Muscle of leg (tissue), 11 donors: ENCODE measurements around the gene ARFGAP1. TPM values are rescaled to one million over a fixed set of nuclear protein-coding genes. Genes with fewer than 3 reads are reported as not detected.

Experiments used
- DNase-seq: peaks from one replicate; pipeline ENCODE4 v3.0.0; 2013
- H3K27ac ChIP-seq: one replicate; pipeline ENCODE4 v1.5.1; 2013; ENCODE audit warnings: mild to moderate bottlenecking, low read length, control low read depth
- H3K27me3 ChIP-seq: one replicate; pipeline ENCODE4 v1.6.1; 2013; ENCODE audit warnings: low read length; ENCODE audit not compliant: control insufficient read depth, insufficient read depth
- H3K36me3 ChIP-seq: one replicate; pipeline ENCODE4 v1.6.1; 2013; ENCODE audit warnings: low read length; ENCODE audit not compliant: control insufficient read depth, insufficient read depth
- H3K4me1 ChIP-seq: one replicate; pipeline ENCODE4 v1.6.1; 2013; ENCODE audit warnings: low read length; ENCODE audit not compliant: control insufficient read depth, insufficient read depth
- H3K4me3 ChIP-seq: one replicate; pipeline ENCODE4 v1.5.1; 2013; ENCODE audit warnings: low read length, control low read depth
- H3K9me3 ChIP-seq: replicated peaks from 2 replicates; pipeline ENCODE4 v1.6.1; 2013; ENCODE audit warnings: low read depth, low read length; ENCODE audit not compliant: control insufficient read depth
- WGBS: methylation state at CpG from one replicate; pipeline ENCODE4 v1.1.5; 2013; ENCODE audit warnings: missing lambda C conversion rate; ENCODE audit not compliant: insufficient coverage; 5-methylcytosine and 5-hydroxymethylcytosine counted together
- polyA plus RNA-seq, 8 donors: library from polyadenylated mRNA; unstranded; fragments of 120-200 nt; gene quantifications; one replicate each; pipeline versions ENCODE4 v1.2.1 to v1.2.3, GENCODE V29; 2013; ENCODE audit warnings: inconsistent platforms in 1 of 8, low replicate concordance in 1 of 8; ENCODE audit not compliant: insufficient read length in 8 of 8, insufficient read depth in 1 of 8
- total RNA-seq: library from RNA; stranded (reverse); fragments of 120-200 nt; gene quantifications from one replicate; pipeline ENCODE4 v1.2.4, GENCODE V29; 2013

ARFGAP1 gene
- total and polyA plus RNA-seq, 9 donors = 62.6 to 103 (median 86.9) TPM

GRCh38 chr20:63230800-63231268 is 41.8 kb upstream of the ARFGAP1 start:
- WGBS = 7% methylated on average over 14 of the region's 17 CpGs
- DNase-seq = peak; percentile 88
- Histone ChIP-seq H3K9me3 (no peaks in the 10 kb centered on the region), H3K4me3 (no peak overlapping the region), H3K27me3 (peaks cover 23% of the 10 kb centered on the region), H3K27ac (peak overlapping the region; percentile 16), H3K36me3 (no peaks in the 10 kb centered on the region), H3K4me1 (peaks cover 25% of the 10 kb centered on the region)

GRCh38 chr20:63232235-63233060 is 40.2 kb upstream of the ARFGAP1 start:
- Histone ChIP-seq H3K36me3 (no peaks in the 10 kb centered on the region), H3K27me3 (peaks cover 21% of the 10 kb centered on the region), H3K9me3 (no peaks in the 10 kb centered on the region), H3K4me1 (peaks cover 28% of the 10 kb centered on the region), H3K4me3 (no peak overlapping the region), H3K27ac (no peak overlapping the region)
- WGBS = 55% methylated on average over 13 of the region's 18 CpGs
- no peak for DNase-seq

GRCh38 chr20:63233061-63233344 is 39.6 kb upstream of the ARFGAP1 start:
- H3K36me3 ChIP-seq = no peaks in the 10 kb centered on the region
- no peak for DNase-seq
- peaks cover 21% of the 10 kb centered on the region for H3K27me3 ChIP-seq
- H3K27ac ChIP-seq = no peak overlapping the region
- 79% methylated on average over 2 of the region's 3 CpGs for WGBS
- H3K4me3 ChIP-seq = no peak overlapping the region
- H3K9me3 ChIP-seq = no peaks in the 10 kb centered on the region
- peaks cover 32% of the 10 kb centered on the region for H3K4me1 ChIP-seq

- DNase-seq = no peak
- Histone ChIP-seq H3K36me3 (no peaks in the 10 kb centered on the region), H3K27me3 (peaks cover 21% of the 10 kb centered on the region), H3K4me3 (no peak overlapping the region), H3K9me3 (no peaks in the 10 kb centered on the region), H3K27ac (no peak overlapping the region), H3K4me1 (peaks cover 36% of the 10 kb centered on the region)
- WGBS = 85% methylated on average over 15 of the region's 17 CpGs
Measured at GRCh38 chr20:63233924-63234323, 38.7 kb upstream of the ARFGAP1 start.

- Histone ChIP-seq H3K4me3 (no peak overlapping the region), H3K9me3 (no peaks in the 10 kb centered on the region), H3K4me1 (peaks cover 38% of the 10 kb centered on the region), H3K36me3 (no peaks in the 10 kb centered on the region), H3K27ac (no peak overlapping the region), H3K27me3 (peaks cover 17% of the 10 kb centered on the region)
- no peak for DNase-seq
- WGBS = 22% methylated on average over 15 of the region's 20 CpGs
Measured at GRCh38 chr20:63234693-63235398, 37.8 kb upstream of the ARFGAP1 start.

DNA sequence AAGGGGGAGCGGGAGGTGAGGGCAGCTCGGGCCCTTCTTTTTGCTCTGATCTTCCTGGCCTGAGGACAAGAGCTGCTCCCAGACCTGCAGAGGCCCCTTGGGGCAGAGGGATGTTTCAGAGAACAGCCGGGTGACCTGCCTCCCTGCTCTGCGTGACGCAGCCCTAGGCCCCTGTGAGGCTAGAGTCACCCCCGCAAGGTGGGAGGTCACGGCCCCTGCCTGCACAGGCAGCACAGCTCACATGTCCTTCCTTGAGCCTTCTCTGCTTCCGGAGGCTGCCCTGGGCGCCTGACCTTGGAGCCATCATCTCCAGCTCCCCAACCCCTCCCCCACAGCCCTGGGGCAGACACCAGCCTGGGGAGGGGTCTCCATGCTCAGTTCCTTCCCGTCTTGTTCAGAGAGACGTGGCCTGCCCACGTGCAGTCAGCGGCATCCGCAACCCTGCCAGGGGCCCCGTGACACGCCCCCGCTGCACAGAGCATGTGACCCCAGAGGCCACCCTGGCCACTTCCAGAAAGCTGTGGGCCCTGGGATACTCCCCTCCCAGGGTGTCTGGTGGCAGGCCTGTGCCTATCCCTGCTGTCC is 37.1 kb upstream of the ARFGAP1 start, which contains the start of gene BIRC7:
Gene BIRC7 (plus strand): TSS at position 507 of the 585 bp plus-strand sequence. CDS start 192 bp downstream, outside the sequence.
- Histone ChIP-seq H3K27ac (no peak within 1 kb of the TSS), H3K4me3 (no peak within 1 kb of the TSS), H3K36me3 (no peaks in the 10 kb centered on the region), H3K4me1 (peaks cover 33% of the 10 kb centered on the region), H3K9me3 (no peaks in the 10 kb centered on the region), H3K27me3 (peaks cover 17% of the 10 kb centered on the region)
- 32% methylated on average over 15 of the region's 17 CpGs for WGBS
- DNase-seq = no peak

DNA sequence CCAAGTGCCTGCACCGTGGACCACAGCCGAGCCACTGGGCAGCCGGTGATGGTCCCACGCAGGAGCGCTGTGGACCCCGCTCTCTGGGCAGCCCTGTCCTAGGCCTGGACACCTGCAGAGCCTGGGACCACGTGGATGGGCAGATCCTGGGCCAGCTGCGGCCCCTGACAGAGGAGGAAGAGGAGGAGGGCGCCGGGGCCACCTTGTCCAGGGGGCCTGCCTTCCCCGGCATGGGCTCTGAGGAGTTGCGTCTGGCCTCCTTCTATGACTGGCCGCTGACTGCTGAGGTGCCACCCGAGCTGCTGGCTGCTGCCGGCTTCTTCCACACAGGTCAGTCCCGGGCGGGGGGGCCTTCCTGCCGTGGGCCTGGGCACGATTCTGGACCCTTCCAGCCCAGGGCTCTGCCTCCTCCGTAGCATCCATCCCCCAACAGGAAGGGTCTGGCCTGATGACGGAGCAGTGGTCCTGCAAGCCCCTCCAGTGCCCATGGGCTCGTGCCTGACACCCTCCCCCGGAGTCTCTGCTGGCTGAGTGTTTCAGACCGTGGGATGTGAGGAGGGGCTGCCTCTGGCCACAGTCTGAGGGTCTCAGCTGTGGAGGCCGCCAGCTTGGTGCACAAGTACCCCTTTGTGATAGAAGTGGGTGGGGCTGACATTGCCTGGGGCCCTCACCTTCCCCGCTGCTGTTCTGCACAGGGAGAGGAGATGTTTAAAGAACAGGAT is 36.3 kb upstream of the ARFGAP1 start:
- Histone ChIP-seq H3K27ac (no peak overlapping the region), H3K9me3 (no peaks in the 10 kb centered on the region), H3K36me3 (no peaks in the 10 kb centered on the region), H3K4me1 (peaks cover 33% of the 10 kb centered on the region), H3K27me3 (peaks cover 9% of the 10 kb centered on the region), H3K4me3 (no peak overlapping the region)
- 75% methylated on average over 21 of the region's 26 CpGs for WGBS
- DNase-seq = no peak

GRCh38 chr20:63238031-63238430 is 34.6 kb upstream of the ARFGAP1 start:
- H3K27ac ChIP-seq = no peak overlapping the region
- no peak for DNase-seq
- H3K36me3 ChIP-seq = peaks cover 8% of the 10 kb centered on the region
- H3K4me3 ChIP-seq = no peak overlapping the region
- H3K27me3 ChIP-seq = peaks cover 5% of the 10 kb centered on the region
- H3K9me3 ChIP-seq = no peaks in the 10 kb centered on the region
- WGBS = 66% methylated on average over 9 of the region's 10 CpGs
- H3K4me1 ChIP-seq = peaks cover 40% of the 10 kb centered on the region

GRCh38 chr20:63238514-63239125 is 34.0 kb upstream of the ARFGAP1 start:
- Histone ChIP-seq H3K36me3 (peaks cover 8% of the 10 kb centered on the region), H3K27me3 (peaks cover 5% of the 10 kb centered on the region), H3K4me3 (no peak overlapping the region), H3K27ac (no peak overlapping the region), H3K4me1 (peaks cover 40% of the 10 kb centered on the region), H3K9me3 (no peaks in the 10 kb centered on the region)
- WGBS = 40% methylated on average over 9 of the region's 16 CpGs
- no peak for DNase-seq
